HG02852 (cell line): Measurements from ENCODE around the gene GRK4.
"Not testable (repeated sequence)": the region's sequence is repeated elsewhere in the genome, so short reads cannot be mapped to it uniquely, and the experiment has no call there.

ENCODE experiments used
- ATAC-seq: cut with Tn5 transposase; IDR thresholded peaks from one replicate; pipeline ENCODE4 v1.9.1; 2021; ENCODE audit warnings: mild to moderate bottlenecking, moderate library complexity; ENCODE audit not compliant: unreplicated experiment

GRK4 gene

DNA sequence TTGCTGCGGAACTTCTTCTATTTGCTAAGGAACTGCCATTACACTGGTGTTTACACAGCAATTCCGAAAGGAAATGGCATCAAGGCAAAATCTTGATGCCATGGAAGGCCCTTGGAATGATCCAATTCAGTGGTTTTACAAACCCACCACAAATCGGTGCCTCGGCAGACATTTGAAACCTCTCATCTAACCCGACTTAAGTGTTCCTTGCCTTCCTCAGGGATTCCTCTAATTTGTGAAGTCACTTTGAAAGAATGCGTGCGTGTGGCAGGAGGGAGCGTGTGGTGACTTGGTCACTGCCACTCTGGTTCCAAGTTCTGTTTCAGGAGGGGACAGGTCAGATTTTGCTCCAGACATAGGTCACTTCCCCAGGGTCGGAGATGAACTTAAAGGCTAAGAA is 4.9 kb upstream of the GRK4 start:
- no peak for ATAC-seq

GRCh38 chr4:2960450-2960849 is 2.9 kb upstream of the GRK4 start:
- ATAC-seq: not testable (repeated sequence)

DNA sequence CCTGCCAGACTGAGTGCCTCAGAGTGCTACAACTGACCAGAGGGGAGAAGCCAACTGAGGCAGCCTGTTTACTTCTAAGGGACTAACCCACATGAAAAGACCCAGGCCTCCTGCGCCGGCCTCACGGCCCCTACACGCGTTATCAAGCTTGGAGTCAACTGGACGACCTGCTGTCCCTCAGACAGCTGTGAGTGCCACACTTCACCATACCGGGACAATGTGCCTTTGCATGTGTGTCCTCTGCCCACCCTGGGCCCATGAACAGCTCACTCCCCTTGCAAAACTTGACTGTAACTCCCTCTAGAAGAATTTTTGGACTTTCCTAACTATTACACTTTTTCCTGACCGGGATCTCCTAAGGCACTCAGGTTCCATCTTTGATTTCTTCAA is 2.0 kb upstream of the GRK4 start:
- ATAC-seq: no peak

DNA sequence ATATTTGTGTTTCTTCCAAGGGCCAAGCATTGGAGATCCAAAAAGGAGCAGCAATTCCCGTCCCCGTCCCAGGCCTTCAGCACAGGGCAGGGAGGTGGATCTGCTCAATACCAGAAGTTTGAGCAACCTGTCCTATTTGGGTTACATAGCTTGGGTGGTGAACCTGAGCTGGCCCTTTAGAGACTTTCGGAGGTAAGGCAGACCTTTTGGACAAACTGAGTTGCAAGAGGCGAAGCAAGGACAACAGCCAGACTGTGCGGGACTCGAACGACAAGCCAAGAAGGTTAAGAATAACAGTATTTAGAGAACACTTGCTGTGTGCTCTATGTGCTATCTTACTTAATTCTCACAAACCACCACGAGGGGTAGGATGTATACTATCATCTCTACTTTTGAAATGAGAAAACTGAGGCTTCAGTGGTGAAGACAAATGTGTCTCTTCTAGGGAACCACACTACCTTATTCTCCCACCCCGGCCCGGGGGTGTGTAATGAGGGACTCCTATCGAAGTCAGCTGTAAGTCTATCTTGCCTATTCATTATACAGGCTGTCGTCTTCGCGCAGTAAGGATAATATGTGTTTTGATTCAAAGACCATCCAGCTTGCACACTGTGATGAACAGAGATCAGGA is 1.4 kb upstream of the GRK4 start:
- ATAC-seq: no peak

GRCh38 chr4:2962614-2963174 is 677 bp upstream of the GRK4 start:
- peak; percentile 32 for ATAC-seq

DNA sequence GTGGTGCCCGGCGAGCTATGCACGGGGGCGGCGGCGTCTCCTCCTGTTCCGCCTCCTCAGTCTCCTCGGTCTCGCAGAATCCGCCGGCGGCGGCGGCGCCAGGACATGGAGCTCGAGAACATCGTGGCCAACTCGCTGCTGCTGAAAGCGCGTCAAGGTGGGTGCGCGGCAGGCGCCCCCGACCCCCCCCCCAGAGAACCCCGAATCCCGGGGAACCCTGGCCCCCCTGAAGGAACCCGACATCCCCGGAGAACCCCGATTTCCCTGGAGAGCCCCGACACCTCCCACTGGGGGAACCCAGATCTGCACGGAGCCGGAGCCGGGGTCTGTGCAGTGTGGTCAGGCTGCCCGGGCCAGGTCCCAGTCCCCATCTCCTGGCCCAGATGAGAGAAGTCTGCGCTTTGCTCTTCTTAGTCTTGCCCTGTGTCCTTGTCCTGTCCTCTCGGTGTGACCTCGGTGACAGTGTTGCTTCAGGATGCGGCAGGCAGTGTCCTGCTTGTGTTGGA is 648 bp downstream of the GRK4 start:
- ATAC-seq: peak; percentile 34

GRCh38 chr4:2964706-2965258 is 1.4 kb downstream of the GRK4 start:
- ATAC-seq: no peak

GRCh38 chr4:2965262-2965661 is 1.9 kb downstream of the GRK4 start:
- no peak for ATAC-seq

DNA sequence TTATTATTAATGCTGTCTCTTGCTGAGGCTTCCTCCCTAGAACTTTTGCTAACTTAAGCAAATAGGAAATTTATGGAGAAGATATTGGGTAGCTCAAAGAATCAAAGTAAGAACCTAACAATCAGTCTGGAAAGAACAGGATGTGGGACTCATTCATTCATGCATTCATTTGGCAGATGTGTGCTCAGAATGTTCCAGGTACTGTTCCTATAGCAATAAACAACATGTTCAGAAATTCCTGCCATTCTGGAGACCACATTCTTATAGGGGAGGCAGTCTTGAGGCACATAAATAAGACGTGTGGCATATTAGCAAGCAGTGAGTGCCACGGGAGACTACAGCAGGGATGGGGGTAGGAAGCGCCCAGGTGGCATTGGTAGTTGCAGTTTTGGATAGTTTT is 5.0 kb downstream of the GRK4 start:
- ATAC-seq: no peak

GRCh38 chr4:2971275-2971674 is 7.9 kb downstream of the GRK4 start:
- no peak for ATAC-seq

DNA sequence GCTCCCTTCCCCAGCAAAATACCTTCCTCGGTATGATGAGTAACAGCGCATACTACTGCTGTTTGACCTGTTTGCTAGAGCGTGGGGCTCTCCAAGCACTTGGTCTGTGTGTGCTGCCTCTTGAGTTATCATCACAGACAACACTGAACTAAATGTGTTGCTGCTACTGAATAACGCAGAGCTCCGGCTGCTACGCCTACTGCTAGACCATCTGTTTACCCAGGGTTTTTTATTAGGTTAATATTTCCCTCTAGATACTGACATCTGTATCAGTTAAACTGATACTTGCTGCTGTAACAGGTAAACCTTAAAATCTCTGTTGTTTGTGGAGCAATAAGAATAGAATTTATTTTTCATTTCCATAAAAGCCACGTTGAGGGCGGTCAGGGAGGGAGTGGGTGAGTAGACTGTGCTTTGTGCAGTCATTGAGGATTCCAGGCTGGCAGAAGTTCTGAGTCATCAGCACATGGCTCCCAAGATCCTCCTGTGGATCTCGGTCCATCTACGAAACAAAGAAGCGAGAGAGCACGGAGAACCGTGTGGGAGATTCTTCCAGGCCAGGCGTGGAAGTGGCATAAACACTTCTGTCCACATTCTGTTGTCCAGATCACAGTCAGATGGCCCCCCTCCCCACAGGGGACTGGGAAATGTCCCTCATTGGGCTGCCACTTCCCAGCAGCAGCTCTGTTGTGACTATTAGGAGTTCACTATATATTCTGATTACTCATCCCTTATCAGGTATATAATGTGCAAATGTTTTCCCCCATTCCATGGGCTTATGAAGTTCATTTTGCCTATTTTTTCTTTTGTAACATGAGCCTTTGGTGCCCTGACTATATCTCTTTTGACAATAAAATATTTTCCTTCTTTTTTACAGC is 14.1 kb downstream of the GRK4 start:
- ATAC-seq: no peak

DNA sequence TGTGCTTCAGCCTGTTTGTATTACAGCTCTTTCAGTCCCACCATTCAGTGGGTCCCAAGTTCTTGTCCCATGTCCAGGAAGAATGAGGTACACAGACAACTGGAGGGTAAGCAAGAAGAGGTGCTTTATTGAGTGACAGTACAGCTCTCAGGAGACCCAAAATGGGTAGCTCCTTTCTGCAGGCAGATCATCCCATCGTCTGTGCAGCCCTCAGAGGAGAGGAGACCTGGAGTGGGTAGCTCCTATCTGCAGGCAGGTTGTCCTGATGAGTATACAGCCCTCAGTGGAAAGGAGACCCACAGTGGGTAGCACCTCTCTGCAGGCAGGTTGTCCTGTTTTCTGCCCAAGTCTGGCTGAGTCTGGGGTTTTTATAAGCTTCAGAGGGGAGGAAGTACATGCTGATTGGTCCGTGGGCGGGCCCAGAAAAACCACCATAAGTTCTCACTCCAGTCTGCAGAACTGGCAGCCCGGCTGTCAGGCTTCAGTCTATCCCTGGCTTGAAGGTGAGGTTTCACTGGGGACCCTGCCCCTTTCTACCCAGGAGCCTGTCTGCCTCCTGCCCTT is 18.0 kb downstream of the GRK4 start:
- no peak for ATAC-seq

GRCh38 chr4:2982012-2982411 is 18.6 kb downstream of the GRK4 start:
- no peak for ATAC-seq

GRCh38 chr4:2983715-2984114 is 20.3 kb downstream of the GRK4 start:
- not testable (repeated sequence) for ATAC-seq

GRCh38 chr4:2991243-2991642 is 27.9 kb downstream of the GRK4 start:
- ATAC-seq: no peak

GRCh38 chr4:2994917-2995316 is 31.5 kb downstream of the GRK4 start:
- ATAC-seq: no peak

GRCh38 chr4:2995546-2996265 is 32.3 kb downstream of the GRK4 start:
- ATAC-seq: no peak

DNA sequence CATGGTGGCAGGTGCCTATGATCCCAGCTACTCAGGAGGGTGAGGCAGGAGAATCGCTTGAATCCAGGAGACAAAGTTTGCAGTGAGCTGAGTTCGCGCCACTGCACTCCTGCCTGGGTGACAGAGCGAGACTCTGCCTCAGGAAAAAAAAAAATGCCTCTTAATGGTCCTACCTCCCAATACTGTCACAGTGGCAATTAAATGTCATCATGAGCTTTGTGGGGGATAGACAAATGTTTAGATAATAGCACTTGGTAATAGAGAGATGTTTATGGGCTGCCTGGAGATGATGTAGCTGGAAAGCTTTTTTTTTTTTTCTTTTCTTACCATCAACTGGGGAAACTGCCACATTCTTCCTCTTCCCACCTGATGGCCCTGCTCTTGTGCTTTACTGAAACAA is 33.0 kb downstream of the GRK4 start:
- no peak for ATAC-seq

DNA sequence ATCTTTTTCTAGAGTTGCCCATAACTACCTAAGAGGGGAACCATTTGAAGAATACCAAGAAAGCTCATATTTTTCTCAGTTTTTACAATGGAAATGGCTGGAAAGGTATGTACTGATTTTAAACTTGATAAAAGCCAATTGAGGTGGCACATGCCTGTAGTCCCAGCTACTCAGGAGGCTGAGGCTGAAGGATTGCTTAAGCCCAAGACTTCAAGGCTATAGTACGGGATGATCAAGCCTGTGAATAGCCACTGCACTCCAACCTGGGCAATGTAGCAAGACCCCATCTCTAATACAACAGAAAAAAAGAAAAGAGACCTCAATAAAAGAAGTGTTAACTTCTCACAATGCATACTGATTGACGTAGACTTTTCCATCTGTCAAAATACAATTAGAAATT is 44.4 kb downstream of the GRK4 start:
- no peak for ATAC-seq

DNA sequence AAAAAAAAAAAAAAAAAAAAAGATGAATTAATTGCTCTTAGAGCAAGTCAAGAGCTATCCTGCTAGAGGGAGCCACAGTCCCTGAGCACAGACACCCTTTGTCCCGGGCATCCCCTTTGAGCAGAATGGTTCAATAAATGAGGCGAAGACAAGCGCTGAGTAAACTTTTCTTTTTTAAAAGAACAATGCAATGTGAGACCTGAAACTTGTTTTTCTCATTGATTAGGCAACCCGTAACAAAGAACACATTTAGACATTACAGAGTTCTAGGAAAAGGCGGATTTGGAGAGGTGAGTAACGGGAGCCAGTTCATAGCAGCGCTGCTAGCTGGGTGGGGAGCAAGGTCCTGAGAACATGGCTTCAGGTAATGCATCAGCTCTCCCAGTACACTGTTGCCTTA is 46.1 kb downstream of the GRK4 start:
- no peak for ATAC-seq

GRCh38 chr4:3010577-3010976 is 47.2 kb downstream of the GRK4 start:
- no peak for ATAC-seq
